ENCODE measurements around the gene PER2. TPM values are rescaled to one million over a fixed set of nuclear protein-coding genes. Genes with fewer than 3 reads are reported as not detected.

The PER2 gene
- total RNA-seq, 2 donors from 2014 or later = 5.2 to 9.4 TPM

GRCh38 chr2:238282861-238283738 is 5.3 kb downstream of the PER2 start:
- H3K27ac ChIP-seq = no peak overlapping the region
- DNase-seq (ENCODE audit: low spot score) = no peak
- H3K4me3 ChIP-seq = no peak overlapping the region

GRCh38 chr2:238281826-238282480 is 6.5 kb downstream of the PER2 start:
- Histone ChIP-seq H3K4me3 (no peak overlapping the region), H3K9me3 (no peaks in the 10 kb centered on the region), H3K27ac (no peak overlapping the region), H3K4me1 (peaks cover 0 to 44% of the 10 kb centered on the region in 2 donors), H3K27me3 (no peaks in the 10 kb centered on the region), H3K36me3 (no peaks in the 10 kb centered on the region)
- TF ChIP-seq CTCF (IDR thresholded peaks at IDR 0.05) = no peak
- DNase-seq (ENCODE audit: low spot score) = no peak

More at GRCh38 chr2:238282861-238283738, 5.3 kb downstream of the PER2 start:
- H3K27me3 ChIP-seq = no peaks in the 10 kb centered on the region
- no peaks in the 10 kb centered on the region for H3K36me3 ChIP-seq
- H3K9me3 ChIP-seq = no peaks in the 10 kb centered on the region
- no peak for TF ChIP-seq CTCF (IDR thresholded peaks at IDR 0.05)
- H3K4me1 ChIP-seq = peaks cover 0 to 55% of the 10 kb centered on the region in 2 donors

GRCh38 chr2:238280083-238280825 is 8.2 kb downstream of the PER2 start:
- TF ChIP-seq CTCF (IDR thresholded peaks at IDR 0.05) = no peak
- peaks cover 0 to 27% of the 10 kb centered on the region in 2 donors for H3K4me1 ChIP-seq
- no peaks in the 10 kb centered on the region for H3K9me3 ChIP-seq
- H3K27me3 ChIP-seq = no peaks in the 10 kb centered on the region
- no peak for DNase-seq (ENCODE audit: low spot score)
- no peak overlapping the region for H3K27ac ChIP-seq
- peaks cover 16% of the 10 kb centered on the region for H3K36me3 ChIP-seq
- H3K4me3 ChIP-seq = no peak overlapping the region

- no peak for TF ChIP-seq CTCF (IDR thresholded peaks at IDR 0.05)
- no peak overlapping the region for H3K4me3 ChIP-seq
- no peaks in the 10 kb centered on the region for H3K9me3 ChIP-seq
- peaks cover 26% of the 10 kb centered on the region for H3K36me3 ChIP-seq
- H3K4me1 ChIP-seq = peaks cover 0 to 22% of the 10 kb centered on the region in 2 donors
- no peaks in the 10 kb centered on the region for H3K27me3 ChIP-seq
- DNase-seq (ENCODE audit: low spot score) = no peak
- no peak overlapping the region for H3K27ac ChIP-seq
These were observed 9.1 kb downstream of the PER2 start for GRCh38 chr2:238279324-238279682.

GRCh38 chr2:238278626-238279323 is 9.6 kb downstream of the PER2 start:
- H3K4me1 ChIP-seq = peaks cover 0 to 20% of the 10 kb centered on the region in 2 donors
- no peak overlapping the region for H3K27ac ChIP-seq
- no peak for DNase-seq (ENCODE audit: low spot score)

More at GRCh38 chr2:238278626-238279323, 9.6 kb downstream of the PER2 start:
- Histone ChIP-seq H3K4me3 (no peak overlapping the region), H3K27me3 (no peaks in the 10 kb centered on the region), H3K36me3 (peaks cover 31% of the 10 kb centered on the region), H3K9me3 (no peaks in the 10 kb centered on the region)
- TF ChIP-seq CTCF (IDR thresholded peaks at IDR 0.05) = no peak

All from right atrium auricular region (tissue), 2 donors.